Stimulated activated CD4-positive, alpha-beta T cell treated with anti-CD3 and anti-CD28 coated beads, TNF-alpha, amount 100 ng/mL, for 48 hours (primary cell): Measurements from ENCODE around the gene KCTD18.

Experiments
- DNase-seq, 3 donors: peaks; one replicate each; pipeline ENCODE4 v3.0.0-alpha.2; 2020; ENCODE audit warnings: low read depth in 3 of 3

KCTD18 gene

GRCh38 chr2:200509612-200510433 is at the start of gene KCTD18:
TSS of gene KCTD18 (minus strand) at chr2:200510068. CDS start at chr2:200507016, 3,052 bp downstream.
- DNase-seq: peak; percentile 78 to 92 (median 83)

- no peak for DNase-seq
These were observed 30.9 kb upstream of the KCTD18 start for GRCh38 chr2:200540793-200541192.

- DNase-seq: no peak
These were observed 28.3 kb upstream of the KCTD18 start for GRCh38 chr2:200538139-200538538.

GRCh38 chr2:200534572-200534971 is 24.7 kb upstream of the KCTD18 start:
- no peak for DNase-seq

- no peak for DNase-seq
These were observed 23.9 kb upstream of the KCTD18 start for GRCh38 chr2:200533754-200534153.

- DNase-seq: no peak
These were observed 18.4 kb upstream of the KCTD18 start for GRCh38 chr2:200528228-200528627.

GRCh38 chr2:200525882-200526651 is 16.2 kb upstream of the KCTD18 start, which contains the start of gene SGO2:
TSS of gene SGO2 (plus strand) at chr2:200526207. CDS start at chr2:200532976, 6,769 bp downstream.
- peak; percentile 92 to 96 (median 95) for DNase-seq

GRCh38 chr2:200525551-200525881 is 15.6 kb upstream of the KCTD18 start:
- DNase-seq: no peak

- no peak for DNase-seq
These were observed 15.2 kb upstream of the KCTD18 start for GRCh38 chr2:200525066-200525465.

- no peak for DNase-seq
These were observed 13.7 kb upstream of the KCTD18 start for GRCh38 chr2:200523604-200524003.

- no peak for DNase-seq
These were observed 13.3 kb upstream of the KCTD18 start for GRCh38 chr2:200523158-200523557.

GRCh38 chr2:200515155-200515554 is 5.3 kb upstream of the KCTD18 start:
- no peak for DNase-seq

GRCh38 chr2:200509235-200509611 is 645 bp downstream of the KCTD18 start:
- no peak for DNase-seq

- no peak for DNase-seq
These were observed 2.7 kb downstream of the KCTD18 start for GRCh38 chr2:200507179-200507578.

GRCh38 chr2:200506679-200507078 is 3.2 kb downstream of the KCTD18 start:
- no peak for DNase-seq

GRCh38 chr2:200502196-200502595 is 7.7 kb downstream of the KCTD18 start:
- DNase-seq: no peak

- no peak for DNase-seq
These were observed 11.3 kb downstream of the KCTD18 start for GRCh38 chr2:200498402-200499162.

- DNase-seq: no peak
These were observed 13.2 kb downstream of the KCTD18 start for GRCh38 chr2:200496696-200497095.

GRCh38 chr2:200494048-200494447 is 15.8 kb downstream of the KCTD18 start:
- no peak for DNase-seq

- no peak for DNase-seq
These were observed 17.2 kb downstream of the KCTD18 start for GRCh38 chr2:200492656-200493055.

GRCh38 chr2:200490001-200490400 is 19.9 kb downstream of the KCTD18 start:
- no peak for DNase-seq

- DNase-seq: no peak
These were observed 21.7 kb downstream of the KCTD18 start for GRCh38 chr2:200488169-200488568.
